Activated gamma-delta T cell treated with anti-CD3 and anti-CD28 coated beads, Interleukin-2, amount 50 U/mL, for 16 hours (primary cell): Measurements from ENCODE around the gene WDR33.

Experiments used
- DNase-seq: peaks from one replicate; pipeline ENCODE4 v3.0.0-alpha.2; 2020; ENCODE audit warnings: low read depth

WDR33 gene

DNA sequence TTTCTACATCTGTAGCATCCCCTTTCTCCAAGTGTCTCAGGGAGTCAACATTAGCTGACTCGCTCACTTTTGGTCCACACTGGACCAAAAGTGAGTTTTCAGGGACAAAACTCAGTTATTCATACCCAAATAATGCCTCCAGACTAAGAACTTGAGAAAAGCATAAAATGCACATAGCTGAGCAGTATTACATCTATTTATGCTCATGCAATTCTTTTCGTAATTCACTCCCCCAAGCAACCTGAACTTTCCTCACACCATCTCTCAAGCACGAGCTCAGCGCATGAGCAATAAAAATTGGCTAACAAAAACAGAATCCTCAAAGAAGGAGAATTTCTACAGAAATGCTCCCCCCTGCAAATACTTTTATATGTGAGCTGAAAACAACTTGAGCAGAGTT is 92.7 kb downstream of the WDR33 start:
- no peak for DNase-seq

GRCh38 chr2:127715778-127716449 is 95.1 kb downstream of the WDR33 start:
- DNase-seq, result no peak

DNA sequence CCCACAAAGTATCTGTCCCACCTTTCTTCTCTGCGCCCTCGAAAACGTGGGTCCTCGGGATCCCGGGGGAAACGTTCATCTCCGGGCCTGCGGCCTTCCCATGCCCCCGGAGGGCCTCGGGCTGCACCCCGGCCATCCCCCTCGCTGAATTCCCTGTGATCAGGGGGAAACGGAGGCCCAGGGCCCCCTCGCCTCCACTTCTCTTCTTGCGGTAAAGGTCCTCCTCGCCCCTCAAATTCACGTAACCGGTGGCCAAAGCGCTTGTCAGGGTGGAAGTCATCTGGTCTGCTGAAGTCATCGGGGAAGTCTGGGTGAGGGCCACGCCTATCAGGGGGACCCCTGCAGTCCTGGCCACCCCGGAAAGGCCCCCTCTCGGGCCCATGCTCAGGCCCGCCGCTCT is 97.4 kb downstream of the WDR33 start:
- DNase-seq, result no peak

GRCh38 chr2:127712999-127713398 is 98.0 kb downstream of the WDR33 start:
- no peak for DNase-seq

GRCh38 chr2:127709336-127709735 is 101.6 kb downstream of the WDR33 start:
- no peak for DNase-seq

DNA sequence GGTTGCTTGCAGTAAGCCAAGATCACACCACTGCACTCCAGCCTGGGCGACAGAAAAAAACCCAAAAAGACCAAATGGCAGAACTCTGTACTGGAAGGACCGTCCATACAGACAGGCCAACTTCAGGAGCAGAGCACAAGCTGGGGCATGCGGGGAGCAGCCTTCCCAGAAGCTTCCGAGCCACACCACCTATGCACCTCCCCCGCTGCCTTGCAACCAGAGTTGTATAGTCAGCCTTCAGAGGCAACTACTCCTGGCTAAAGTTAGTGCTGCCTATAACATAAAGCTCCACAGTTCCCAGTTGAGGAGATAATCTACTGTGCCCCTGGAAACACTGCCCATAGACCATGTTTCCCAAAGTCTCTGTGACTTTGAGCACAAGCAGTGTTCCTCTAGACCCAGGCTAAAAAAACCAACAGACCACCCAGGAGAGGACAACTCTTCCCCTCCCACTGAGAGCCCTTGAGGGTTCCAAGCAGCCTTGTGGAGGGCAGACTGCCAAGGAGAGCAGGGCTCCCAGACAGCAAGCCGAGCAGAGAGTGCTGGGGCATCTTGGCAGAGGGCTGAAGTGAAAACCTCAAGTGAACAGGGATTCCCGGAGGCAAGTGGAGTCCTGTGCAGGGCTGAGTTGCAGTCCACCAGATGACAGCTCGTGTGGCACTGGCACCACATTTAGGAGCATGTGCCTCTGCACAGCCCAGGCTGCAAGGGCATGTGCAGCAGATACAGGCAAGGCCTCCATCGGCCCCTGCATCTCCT is 102.9 kb downstream of the WDR33 start:
- DNase-seq, result no peak

DNA sequence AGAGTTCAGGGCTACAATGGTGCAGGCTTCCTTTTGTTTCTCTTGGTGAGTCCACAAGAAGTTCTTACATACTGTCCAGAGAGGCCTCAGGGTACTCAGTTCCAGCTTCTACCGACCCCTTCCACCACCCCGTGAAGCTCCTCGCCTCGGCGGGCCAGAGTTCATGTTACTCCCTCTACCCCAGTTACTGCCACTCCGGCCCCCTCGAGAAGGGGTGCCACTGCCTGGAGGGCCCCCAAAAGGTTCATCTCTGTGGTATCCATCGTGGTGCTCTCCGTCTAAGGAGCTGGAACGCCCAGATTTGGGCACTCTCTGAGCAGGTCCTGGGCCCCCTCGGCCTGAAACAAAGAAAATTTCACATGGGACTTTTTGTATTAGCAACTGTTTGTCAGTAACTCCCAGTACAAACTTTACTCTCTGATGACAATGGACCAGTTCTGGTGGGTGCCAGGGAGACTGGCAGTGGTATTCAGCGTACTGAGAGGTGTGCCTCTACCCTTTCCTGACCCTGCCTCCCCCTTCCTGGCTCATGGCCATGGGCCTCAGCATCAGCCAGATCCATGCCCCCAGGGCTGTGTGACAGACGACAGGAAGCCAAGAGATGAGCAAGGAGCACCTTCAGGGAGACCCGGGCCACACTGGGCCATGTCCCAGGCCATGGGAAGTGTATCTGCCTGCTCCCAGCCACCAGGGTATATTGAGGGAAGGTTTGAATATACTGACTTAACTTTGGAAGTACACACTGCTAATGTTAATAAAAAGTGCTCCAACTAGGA is 104.6 kb downstream of the WDR33 start:
- DNase-seq, result no peak

DNA sequence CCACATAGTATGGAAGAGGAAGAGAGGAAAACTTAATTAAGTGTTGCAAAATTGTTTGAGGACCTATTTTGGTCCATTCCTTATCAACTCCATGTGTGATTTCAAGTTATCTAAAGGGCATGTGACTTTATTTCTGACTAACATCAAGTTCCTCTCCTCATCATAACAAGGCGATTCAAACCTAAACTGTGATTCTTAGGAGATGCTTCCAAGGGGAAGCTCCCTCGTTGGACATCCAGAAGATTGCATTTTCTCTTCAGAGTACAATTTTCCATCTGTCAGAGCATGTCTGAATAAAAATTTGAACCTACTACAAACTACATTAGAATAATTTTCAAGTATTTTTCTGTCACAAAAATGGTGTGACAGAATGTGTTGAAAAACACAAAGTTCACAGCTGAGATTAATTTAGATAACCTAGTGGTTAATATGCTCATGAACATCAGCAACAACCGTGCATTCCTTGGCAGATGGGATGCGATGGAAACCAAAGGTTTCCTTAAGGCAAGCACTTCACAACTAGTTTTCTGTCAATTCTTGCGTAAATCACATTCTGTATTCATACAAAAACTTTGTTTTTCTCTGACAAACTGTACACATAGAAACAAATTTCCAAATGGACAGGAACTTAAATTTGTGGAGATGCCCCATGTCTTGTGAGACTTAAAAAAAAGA is 105.4 kb downstream of the WDR33 start:
- DNase-seq, result no peak

DNA sequence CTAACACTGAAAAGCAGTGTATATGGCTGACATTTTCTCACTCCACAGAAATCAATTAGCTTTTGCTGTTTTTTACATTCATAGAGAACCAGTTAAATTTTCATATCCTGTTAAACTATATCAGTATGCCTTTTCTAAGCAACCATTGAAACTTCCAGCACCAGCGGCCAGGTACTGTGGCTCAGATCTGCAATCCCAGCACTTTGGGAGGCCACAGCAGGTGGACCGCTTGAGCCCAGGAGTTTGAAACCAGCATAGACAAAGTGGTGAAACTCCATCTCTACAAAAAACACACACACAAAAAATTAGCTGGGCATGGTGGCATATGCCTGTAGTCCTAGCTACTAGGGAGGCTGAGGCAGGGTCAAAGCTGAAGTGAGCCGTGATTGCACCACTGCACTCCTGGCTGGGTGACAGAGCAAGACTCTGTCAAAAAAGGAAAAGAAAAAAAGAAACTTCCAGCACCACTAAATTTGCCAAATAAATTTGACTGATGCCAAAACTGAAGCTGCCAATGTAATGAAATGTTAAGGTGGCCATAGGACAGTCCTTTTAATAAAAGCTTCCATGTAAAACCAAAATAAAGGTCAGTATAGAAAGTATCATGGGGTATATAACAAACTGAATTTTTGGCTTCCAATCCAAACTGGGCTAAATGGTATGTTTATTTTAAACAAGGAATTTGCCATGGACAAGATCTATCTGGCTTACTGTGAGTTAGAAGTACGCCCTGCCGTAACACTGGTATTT is 106.2 kb downstream of the WDR33 start:
- no peak for DNase-seq

- DNase-seq, result no peak
These were observed 107.7 kb downstream of the WDR33 start for GRCh38 chr2:127703282-127703681.

- no peak for DNase-seq
These were observed 108.5 kb downstream of the WDR33 start for GRCh38 chr2:127702395-127703009.

GRCh38 chr2:127701651-127702394 is 109.1 kb downstream of the WDR33 start:
- DNase-seq, result peak; percentile 70

DNA sequence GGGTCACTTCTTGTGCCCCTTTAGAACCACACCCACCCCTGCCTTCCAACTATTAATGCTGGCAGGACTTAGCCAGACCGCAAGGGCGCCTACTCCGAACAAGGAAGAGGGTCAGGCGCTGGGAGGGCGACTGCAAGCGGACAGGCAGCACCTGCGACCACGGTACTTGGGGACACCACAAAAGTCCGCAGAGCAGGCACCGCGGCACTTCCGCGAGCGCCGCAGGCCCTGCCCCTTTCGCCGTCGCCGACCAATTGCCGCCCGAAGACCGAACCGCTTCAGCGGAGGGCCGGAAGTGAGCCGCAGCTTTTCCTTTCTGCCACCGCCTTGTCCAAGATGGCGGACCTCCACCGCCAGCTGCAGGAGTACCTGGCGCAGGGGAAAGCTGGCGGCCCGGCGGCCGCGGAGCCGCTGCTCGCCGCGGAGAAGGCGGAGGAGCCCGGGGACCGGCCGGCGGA is 109.7 kb downstream of the WDR33 start, which contains the start of gene SFT2D3:
SFT2D3 (plus strand) TSS at position 305 of the 458 bp plus-strand sequence; CDS start at position 337, 32 bp downstream.
- DNase-seq, result peak; percentile 79

GRCh38 chr2:127700527-127701192 is 110.3 kb downstream of the WDR33 start:
- no peak for DNase-seq

DNA sequence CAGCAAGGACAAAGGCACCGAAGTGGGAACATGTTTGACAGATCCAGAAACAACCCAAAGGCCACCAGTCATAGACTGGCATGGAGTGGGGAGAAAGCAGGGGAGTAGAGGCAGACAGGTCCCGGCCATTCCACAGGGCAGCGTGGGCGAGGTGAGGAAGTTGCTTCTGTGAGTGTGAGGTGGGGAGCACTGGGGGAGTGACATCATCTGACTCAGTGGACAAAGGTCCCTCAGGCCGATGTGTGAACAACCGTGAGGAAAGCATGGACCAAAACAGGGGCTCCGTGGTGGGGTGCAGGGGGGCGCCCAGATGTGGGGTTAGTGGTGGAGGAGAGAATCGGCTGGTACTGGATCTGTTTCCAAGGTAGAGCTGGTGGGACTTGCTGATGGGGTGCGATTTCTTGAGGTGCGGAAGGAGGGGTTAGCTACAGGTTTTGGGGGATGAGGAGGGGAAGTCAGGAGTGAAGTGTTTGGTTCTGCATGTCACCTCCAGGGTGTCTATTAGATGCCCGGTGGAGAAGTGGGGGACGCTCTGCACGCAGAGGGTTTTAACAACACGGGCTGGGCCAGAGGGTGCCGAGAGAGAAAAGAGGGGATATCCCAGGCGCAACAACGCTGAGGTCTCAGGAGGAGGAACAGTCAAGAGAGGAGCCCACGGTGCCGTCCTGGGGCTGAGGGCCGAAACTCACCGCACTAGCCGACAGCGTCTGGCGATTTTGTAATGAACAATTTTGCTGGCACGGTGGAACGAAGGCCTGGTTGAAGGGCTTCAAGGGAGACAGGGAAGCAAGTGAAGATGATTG is 112.2 kb downstream of the WDR33 start:
- DNase-seq, result no peak

- DNase-seq, result no peak
These were observed 113.3 kb downstream of the WDR33 start for GRCh38 chr2:127697482-127698180.

DNA sequence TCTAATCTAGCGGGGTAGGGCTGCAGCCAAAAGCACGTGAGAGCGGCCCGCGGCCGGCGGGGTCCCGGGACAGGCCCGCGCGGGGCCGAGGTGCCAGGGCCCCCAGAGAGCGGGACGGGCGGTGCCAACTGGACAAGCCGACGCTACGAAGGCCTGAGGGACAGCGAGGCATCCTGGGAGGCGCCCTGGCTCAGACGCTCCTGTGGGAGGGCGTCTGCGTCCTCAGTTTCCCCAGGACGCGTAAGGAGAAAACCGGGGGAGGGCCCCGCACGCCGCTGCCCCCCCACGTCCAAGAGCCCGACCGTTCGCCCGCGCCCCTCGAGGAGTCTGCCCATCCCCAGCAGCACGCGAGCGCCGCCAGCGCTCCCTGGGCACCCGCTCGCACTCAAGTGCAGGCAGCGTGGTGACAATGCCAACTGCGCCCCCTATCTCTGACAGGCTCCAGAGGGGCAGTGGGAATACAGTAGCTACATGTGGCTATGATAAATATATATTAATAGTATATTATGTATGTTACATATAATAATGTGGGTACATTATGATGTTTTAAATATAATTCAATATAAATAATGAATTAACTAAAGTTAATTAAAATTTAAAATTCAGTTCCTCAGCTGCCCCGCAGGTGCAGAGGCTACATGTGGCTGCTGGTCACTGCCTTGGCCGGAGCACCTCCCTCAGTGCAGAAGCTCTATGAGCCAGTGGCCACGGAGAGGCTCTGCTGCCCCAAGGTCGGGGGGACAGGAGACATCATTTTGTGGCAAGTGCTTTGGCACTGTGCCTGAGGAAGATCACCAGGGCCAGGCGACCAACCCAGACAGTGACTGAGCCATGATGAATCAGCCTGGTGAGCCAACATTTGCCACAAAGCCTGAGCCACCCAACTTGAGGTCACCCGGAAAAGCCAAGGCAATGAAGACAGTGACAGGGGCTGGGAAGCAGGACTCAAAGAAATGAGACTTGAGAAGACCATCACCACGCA is 115.2 kb downstream of the WDR33 start:
- DNase-seq, result no peak
